Peyer's patch (tissue), 4 donors: Measurements from ENCODE around the gene KIAA1671.

ENCODE experiments used
- CTCF ChIP-seq, 6 experiments: fragments of 450-650 bp in 4 of 6; fragments of 200-600 bp in 2 of 6; sonication (generic) in 1 of 6; IDR thresholded peaks; one replicate each; pipeline ENCODE4 v1.5.1; 2017 to 2019; ENCODE audit warnings: antibody characterized with exemption in 6 of 6, mild to moderate bottlenecking in 3 of 6, moderate library complexity in 1 of 6
- POLR2A ChIP-seq, 2 donors: fragments of 450-650 bp; IDR thresholded peaks; one replicate each; pipeline ENCODE4 v1.5.1; 2017; ENCODE audit warnings: antibody characterized with exemption in 2 of 2, mild to moderate bottlenecking in 2 of 2, moderate library complexity in 2 of 2

GRCh38 chr22:25144522-25144921, 192.0 kb downstream of the KIAA1671 start:
- TF ChIP-seq CTCF (IDR thresholded peaks at IDR 0.05) (no peak), POLR2A (IDR thresholded peaks at IDR 0.05) (no peak)
